Kidney (tissue), 14 donors: ENCODE data around the gene CELF1. TPM values are rescaled to one million over a fixed set of nuclear protein-coding genes. Genes with fewer than 3 reads are reported as not detected.

Source experiments
- DNase-seq, 5 donors: peaks; one replicate each; pipeline ENCODE4 v3.0.0-alpha.2; 2013 to 2020
- FAIRE-seq: peaks from 2 replicates; lab custom pipeline; 2012; peaks lifted over from hg19 to GRCh38; lab: Jason Lieb, UNC
- H3K27ac ChIP-seq, 2 donors: one replicate each; pipeline ENCODE4 v1.7.0; 2013; ENCODE audit warnings: low read depth in 2 of 2, low read length in 2 of 2, inconsistent platforms in 1 of 2
- H3K27me3 ChIP-seq: one replicate; pipeline ENCODE4 v1.7.1; 2013; ENCODE audit warnings: low read length, inconsistent platforms; ENCODE audit not compliant: control insufficient read depth, insufficient read depth
- H3K36me3 ChIP-seq, 3 donors: one replicate each; pipeline versions ENCODE4 v1.7.0 to v1.7.1; 2013; ENCODE audit warnings: low read length in 3 of 3, control low read depth in 1 of 3, inconsistent platforms in 1 of 3; ENCODE audit not compliant: insufficient read depth in 3 of 3, control insufficient read depth in 2 of 3
- H3K4me1 ChIP-seq, 3 donors: one replicate each; pipeline versions ENCODE4 v1.7.0 to v1.7.1; 2013; ENCODE audit warnings: low read length in 3 of 3, inconsistent platforms in 1 of 3, low read depth in 1 of 3; ENCODE audit not compliant: control insufficient read depth in 2 of 3, insufficient read depth in 2 of 3
- H3K4me3 ChIP-seq, 3 donors: one replicate each; pipeline versions ENCODE4 v1.7.0 to v1.8.1; 2013; ENCODE audit warnings: low read length in 3 of 3, control low read depth in 1 of 3, inconsistent platforms in 1 of 3
- H3K9ac ChIP-seq, 3 donors: one replicate each; pipeline versions ENCODE4 v1.7.0 to v1.7.1; 2013; ENCODE audit warnings: low read length in 3 of 3, control low read depth in 1 of 3, inconsistent platforms in 1 of 3
- H3K9me3 ChIP-seq, 3 donors: one replicate each; pipeline versions ENCODE4 v1.7.0 to v1.7.1; 2013; ENCODE audit warnings: low read length in 3 of 3, control low read depth in 1 of 3, inconsistent platforms in 1 of 3; ENCODE audit not compliant: control insufficient read depth in 2 of 3, insufficient read depth in 1 of 3
- intact Hi-C: fragments of 100-400 bp; cut with DNase I; formaldehyde crosslinking; loops from one replicate; pipeline ENCODE4 v1.11.1; 2022
- polyA plus RNA-seq: library from polyadenylated mRNA; stranded (reverse); fragments of 350-450 nt; fragmentation: Illumina TruSeq; extraction: RNeasy Lipid Tissue Mini Kit (QIAGEN cat#74804); gene quantifications from one replicate; pipeline ENCODE4 v1.2.3, GENCODE V29; 2014; ENCODE audit warnings: low read depth, low replicate concordance; ENCODE audit not compliant: insufficient read depth
- total RNA-seq: library from RNA; stranded (reverse); fragmentation: NEBNext Ultra II Directional; extraction: Animal tissue kit (Norgen Biotek cat#: 25700); gene quantifications from one replicate; pipeline ENCODE4 v1.2.1, GENCODE V29; 2021
- TF ChIP-seq, protein P1 (sequence below): IDR thresholded peaks from 3 replicates; pipeline ENCODE4 v1.5.1; 2012; ENCODE audit warnings: mild to moderate bottlenecking, moderate library complexity, borderline replicate concordance; ENCODE audit not compliant: insufficient read depth; ENCODE audit errors: extremely low read depth
- donor health status: control.
- donor health status: control.
- donor health status: control.
- donor health status: control.
- donor health status: control.
- donor health status: DM: yes; HTN: yes; CAD: no.
- donor health status: Normal renal cell carcinoma (clear cell type).

The CELF1 gene
- total and polyA plus RNA-seq, 2 donors from 2014 or later, result 30.8 to 115 TPM

DNA sequence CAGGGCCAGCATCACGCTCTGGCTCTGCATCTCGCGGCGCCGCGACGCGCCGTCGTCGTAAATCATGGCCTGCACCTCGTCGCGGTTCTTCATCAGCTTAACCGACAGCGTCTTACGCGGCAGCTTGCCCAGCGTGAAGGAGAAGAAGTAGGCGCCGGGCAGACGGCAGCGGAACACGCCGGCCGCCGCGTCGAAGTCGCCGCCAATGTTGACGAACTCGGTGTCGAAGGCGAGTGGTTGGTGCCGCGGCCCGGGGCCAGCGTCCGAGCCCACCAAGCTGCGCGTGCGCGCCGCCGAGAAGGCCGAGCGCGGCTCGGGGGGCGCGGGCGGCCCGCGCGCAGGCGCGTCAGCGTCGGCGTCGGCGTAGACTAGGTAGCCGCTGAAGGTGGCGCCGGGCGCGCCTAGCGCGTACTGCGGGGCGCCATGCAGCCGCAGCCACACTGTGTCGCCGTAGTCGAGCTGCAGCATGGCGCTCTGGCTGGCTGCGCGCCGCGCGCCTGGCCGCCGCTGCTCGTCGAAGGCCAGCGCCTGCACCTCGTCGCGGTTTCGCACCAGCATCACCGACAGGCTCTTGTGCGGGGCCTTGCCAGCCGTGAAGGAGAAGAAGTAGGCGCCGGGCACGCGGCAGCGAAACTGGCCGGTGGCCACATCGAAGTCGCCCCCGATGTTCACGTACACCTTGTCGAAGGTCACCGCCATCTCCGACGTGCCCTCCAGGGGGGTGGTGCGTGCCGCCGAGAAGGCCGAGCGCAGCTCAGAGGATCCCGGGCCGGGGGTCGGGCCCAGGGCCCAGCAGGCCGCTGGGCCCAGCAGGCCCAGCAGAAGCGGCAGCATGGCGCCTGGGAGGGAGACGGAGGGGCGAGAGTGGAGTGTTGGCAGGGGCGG, 37.3 kb upstream of the CELF1 start:
- H3K4me3 ChIP-seq, result peak overlapping the region in 2 of 3 donors; percentile 32 to 58
- H3K9ac ChIP-seq, result peak overlapping the region in 1 of 3 donors; percentile 20
- TF ChIP-seq, protein P1, sequence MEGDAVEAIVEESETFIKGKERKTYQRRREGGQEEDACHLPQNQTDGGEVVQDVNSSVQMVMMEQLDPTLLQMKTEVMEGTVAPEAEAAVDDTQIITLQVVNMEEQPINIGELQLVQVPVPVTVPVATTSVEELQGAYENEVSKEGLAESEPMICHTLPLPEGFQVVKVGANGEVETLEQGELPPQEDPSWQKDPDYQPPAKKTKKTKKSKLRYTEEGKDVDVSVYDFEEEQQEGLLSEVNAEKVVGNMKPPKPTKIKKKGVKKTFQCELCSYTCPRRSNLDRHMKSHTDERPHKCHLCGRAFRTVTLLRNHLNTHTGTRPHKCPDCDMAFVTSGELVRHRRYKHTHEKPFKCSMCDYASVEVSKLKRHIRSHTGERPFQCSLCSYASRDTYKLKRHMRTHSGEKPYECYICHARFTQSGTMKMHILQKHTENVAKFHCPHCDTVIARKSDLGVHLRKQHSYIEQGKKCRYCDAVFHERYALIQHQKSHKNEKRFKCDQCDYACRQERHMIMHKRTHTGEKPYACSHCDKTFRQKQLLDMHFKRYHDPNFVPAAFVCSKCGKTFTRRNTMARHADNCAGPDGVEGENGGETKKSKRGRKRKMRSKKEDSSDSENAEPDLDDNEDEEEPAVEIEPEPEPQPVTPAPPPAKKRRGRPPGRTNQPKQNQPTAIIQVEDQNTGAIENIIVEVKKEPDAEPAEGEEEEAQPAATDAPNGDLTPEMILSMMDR, result no peak
- H3K27ac ChIP-seq, result no peak overlapping the region
- no peak for FAIRE-seq
- no peaks in the 10 kb centered on the region for H3K9me3 ChIP-seq
- H3K27me3 ChIP-seq, result peaks cover 3% of the 10 kb centered on the region
- H3K36me3 ChIP-seq, result no peaks in the 10 kb centered on the region
- peaks cover 0 to 2% (median 0%) of the 10 kb centered on the region in 3 donors for H3K4me1 ChIP-seq
- peak; percentile 67 to 86 (median 70) for DNase-seq
- intact Hi-C loops, result no loop called here

GRCh38 chr11:47589584-47589976, 36.6 kb upstream of the CELF1 start:
- Histone ChIP-seq H3K36me3 (no peaks in the 10 kb centered on the region), H3K9ac (peak overlapping the region in 1 of 3 donors; percentile 20), H3K4me1 (peaks cover 0 to 2% (median 0%) of the 10 kb centered on the region in 3 donors), H3K4me3 (peak overlapping the region in 2 of 3 donors; percentile 32 to 58), H3K9me3 (no peaks in the 10 kb centered on the region), H3K27me3 (peaks cover 3% of the 10 kb centered on the region), H3K27ac (no peak overlapping the region)
- DNase-seq (peak in 4 of 5 donors; percentile 59 to 70 (median 66)), FAIRE-seq (no peak)
- intact Hi-C loops, result no loop called here
- TF ChIP-seq, protein P1, result no peak

DNA sequence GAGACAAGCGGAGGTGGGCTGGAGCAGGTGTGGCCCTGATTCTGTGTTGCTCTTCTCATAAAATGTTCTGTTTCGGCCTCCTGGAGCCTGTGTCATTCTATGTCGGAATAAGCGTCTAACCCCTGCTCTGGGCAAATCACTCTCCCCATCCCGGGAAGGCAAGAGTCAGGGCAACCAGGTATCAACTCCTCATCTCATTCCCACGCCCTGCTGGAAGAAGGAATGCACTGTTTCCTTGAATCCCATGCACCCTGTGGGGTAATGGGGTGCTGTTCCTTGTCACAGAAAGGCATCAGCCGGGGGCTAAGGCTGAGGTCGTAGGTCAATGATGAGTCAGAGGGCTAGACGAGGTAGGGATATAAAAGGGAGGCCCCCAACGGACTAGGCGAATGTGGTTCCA, 36.2 kb upstream of the CELF1 start:
- H3K36me3 ChIP-seq, result peaks cover 0 to 3% (median 3%) of the 10 kb centered on the region in 3 donors
- intact Hi-C loops, result no loop called here
- DNase-seq (no peak), FAIRE-seq (no peak)
- H3K27me3 ChIP-seq, result peaks cover 3% of the 10 kb centered on the region
- no peak overlapping the region for H3K9ac ChIP-seq
- H3K27ac ChIP-seq, result no peak overlapping the region
- H3K9me3 ChIP-seq, result no peaks in the 10 kb centered on the region
- H3K4me1 ChIP-seq, result peaks cover 0 to 2% (median 0%) of the 10 kb centered on the region in 3 donors
- peak overlapping the region in 1 of 3 donors; percentile 32 for H3K4me3 ChIP-seq
- TF ChIP-seq, protein P1, result no peak
